ENCODE results near the gene TLCD5. TPM values are rescaled to one million over a fixed set of nuclear protein-coding genes. Genes with fewer than 3 reads are reported as not detected.

The TLCD5 gene
- total RNA-seq, 4 donors from 2014 or later = 3.7 to 6.3 (median 4.4) TPM

DNA sequence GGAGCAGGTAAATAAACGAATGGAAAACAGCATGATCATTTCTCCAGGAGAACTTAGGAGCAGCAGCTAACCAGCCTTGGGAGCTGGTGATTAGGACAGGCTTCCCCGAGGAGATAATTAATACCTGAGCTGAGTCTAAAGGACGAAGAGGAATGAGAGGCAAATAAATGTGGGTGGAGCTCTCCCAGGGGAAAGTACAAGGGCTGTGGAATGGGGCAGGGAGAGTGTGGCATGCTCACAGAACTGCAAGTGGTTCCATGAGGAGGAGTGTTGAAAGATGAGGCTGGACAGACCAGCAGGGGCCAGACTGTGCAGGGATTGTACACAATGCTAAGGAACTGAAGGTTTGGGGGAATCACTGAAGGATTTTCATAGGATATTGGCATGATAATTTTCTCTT is 14.2 kb upstream of the TLCD5 start:
- Histone ChIP-seq H3K4me1 (peaks cover 0 to under 1% (median 0%) of the 10 kb centered on the region in 4 donors), H3K9me3 (no peaks in the 10 kb centered on the region), H3K4me3 (no peak overlapping the region), H3K36me3 (no peaks in the 10 kb centered on the region), H3K27me3 (peaks cover 0 to 10% (median 0%) of the 10 kb centered on the region in 4 donors), H3K27ac (replicated peaks in 1 of 4) (no peak overlapping the region)
- no peak for DNase-seq (ENCODE audit: extremely low spot score)
- 62% methylated on average over 3 of the region's 3 CpGs for WGBS
- intact Hi-C loops (cut with DNase I) = no loop called here
- TF ChIP-seq POLR2AphosphoS5 (IDR thresholded peaks at IDR 0.05) = no peak
- TF ChIP-seq, protein P1, sequence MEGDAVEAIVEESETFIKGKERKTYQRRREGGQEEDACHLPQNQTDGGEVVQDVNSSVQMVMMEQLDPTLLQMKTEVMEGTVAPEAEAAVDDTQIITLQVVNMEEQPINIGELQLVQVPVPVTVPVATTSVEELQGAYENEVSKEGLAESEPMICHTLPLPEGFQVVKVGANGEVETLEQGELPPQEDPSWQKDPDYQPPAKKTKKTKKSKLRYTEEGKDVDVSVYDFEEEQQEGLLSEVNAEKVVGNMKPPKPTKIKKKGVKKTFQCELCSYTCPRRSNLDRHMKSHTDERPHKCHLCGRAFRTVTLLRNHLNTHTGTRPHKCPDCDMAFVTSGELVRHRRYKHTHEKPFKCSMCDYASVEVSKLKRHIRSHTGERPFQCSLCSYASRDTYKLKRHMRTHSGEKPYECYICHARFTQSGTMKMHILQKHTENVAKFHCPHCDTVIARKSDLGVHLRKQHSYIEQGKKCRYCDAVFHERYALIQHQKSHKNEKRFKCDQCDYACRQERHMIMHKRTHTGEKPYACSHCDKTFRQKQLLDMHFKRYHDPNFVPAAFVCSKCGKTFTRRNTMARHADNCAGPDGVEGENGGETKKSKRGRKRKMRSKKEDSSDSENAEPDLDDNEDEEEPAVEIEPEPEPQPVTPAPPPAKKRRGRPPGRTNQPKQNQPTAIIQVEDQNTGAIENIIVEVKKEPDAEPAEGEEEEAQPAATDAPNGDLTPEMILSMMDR (IDR thresholded peaks at IDR 0.05) = no peak
- no peak for TF ChIP-seq POLR2A (IDR thresholded peaks at IDR 0.05; ENCODE audit: low read depth)
- no peak for TF ChIP-seq EP300 (IDR thresholded peaks at IDR 0.05)

DNA sequence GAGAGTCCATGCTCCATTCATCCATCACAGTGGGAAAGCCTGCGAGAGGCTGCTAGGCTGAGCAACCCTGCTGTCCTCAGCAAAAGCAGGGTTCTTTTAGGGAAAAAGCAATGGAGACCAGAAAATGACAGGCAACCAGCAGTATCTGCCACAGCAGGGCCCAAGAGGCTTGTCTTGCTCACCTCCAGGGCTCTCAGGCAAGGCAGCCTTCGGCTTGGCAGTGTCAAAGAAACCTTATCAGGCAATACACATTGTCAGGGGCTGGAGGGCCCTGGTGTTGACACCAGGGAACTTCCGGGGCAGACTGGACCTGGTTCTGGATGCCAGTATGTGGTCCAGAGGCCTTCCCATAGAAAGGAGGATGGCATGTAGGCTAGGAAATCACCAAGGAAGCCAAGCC is 10.2 kb upstream of the TLCD5 start:
- Histone ChIP-seq H3K27me3 (no peaks in the 10 kb centered on the region), H3K27ac (replicated peaks in 1 of 4) (no peak overlapping the region), H3K4me3 (no peak overlapping the region), H3K9me3 (no peaks in the 10 kb centered on the region), H3K36me3 (no peaks in the 10 kb centered on the region), H3K4me1 (peaks cover 15 to 20% (median 18%) of the 10 kb centered on the region in 4 donors)
- no peak for DNase-seq (ENCODE audit: extremely low spot score)
- TF ChIP-seq, protein P1 (IDR thresholded peaks at IDR 0.05) = no peak
- TF ChIP-seq POLR2A (IDR thresholded peaks at IDR 0.05; ENCODE audit: low read depth) (no peak), POLR2AphosphoS5 (IDR thresholded peaks at IDR 0.05) (no peak), EP300 (IDR thresholded peaks at IDR 0.05) (no peak)
- intact Hi-C loops (cut with DNase I) = no loop called here
- WGBS = 96% methylated on average over 3 of the region's 3 CpGs

DNA sequence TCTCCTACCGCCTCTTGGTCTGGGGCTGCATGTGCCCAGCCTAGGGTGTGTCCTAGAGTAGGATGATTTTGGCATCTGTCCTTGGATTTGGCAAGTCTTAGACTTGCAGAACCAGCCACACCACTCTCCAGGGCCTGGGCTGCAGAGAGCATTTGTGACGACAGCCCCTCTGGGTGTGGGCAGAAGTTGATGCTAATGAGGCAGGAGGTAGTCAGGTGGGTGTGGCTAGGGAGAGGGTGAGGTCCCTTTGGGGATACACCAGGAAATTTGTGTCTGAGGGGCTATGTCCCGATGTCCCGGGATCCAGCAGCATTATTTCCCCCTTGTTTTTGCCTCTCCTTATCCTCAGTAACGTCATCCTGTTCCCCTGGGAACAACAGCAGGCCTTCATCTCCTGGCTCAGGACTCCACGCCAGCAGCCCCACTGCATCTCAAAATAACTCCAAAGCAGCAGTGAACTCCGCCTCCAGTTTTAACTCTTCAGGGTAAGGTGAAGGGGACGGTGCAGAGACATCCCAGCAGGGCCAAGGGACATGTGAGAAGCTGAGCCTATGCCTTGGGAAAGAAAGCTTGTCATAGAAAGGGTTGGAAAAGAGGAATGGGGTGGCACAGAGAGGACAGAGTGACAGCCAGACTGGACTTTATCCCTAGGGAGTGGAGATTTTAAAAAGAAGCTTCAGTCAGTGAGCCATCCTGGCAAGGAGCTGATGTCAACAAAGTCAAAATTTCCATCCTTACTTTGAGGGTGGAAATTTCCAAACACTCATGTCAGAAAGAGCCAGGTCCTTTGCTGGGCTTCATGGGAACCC is 8.0 kb upstream of the TLCD5 start:
- H3K27me3 ChIP-seq = no peaks in the 10 kb centered on the region
- no peak for DNase-seq (ENCODE audit: extremely low spot score)
- peak overlapping the region; percentile 41 to 65 (median 57) for H3K27ac ChIP-seq (replicated peaks in 1 of 4)
- peaks cover 15 to 20% (median 18%) of the 10 kb centered on the region in 4 donors for H3K4me1 ChIP-seq
- intact Hi-C loops (cut with DNase I) = no loop called here
- no peaks in the 10 kb centered on the region for H3K36me3 ChIP-seq
- TF ChIP-seq POLR2AphosphoS5 (IDR thresholded peaks at IDR 0.05) = no peak
- TF ChIP-seq EP300 (IDR thresholded peaks at IDR 0.05) = no peak
- TF ChIP-seq, protein P1 (IDR thresholded peaks at IDR 0.05) = no peak
- TF ChIP-seq POLR2A (IDR thresholded peaks at IDR 0.05; ENCODE audit: low read depth) = no peak
- H3K9me3 ChIP-seq = no peaks in the 10 kb centered on the region
- no peak overlapping the region for H3K4me3 ChIP-seq
- WGBS = 31% methylated on average over 8 of the region's 8 CpGs

DNA sequence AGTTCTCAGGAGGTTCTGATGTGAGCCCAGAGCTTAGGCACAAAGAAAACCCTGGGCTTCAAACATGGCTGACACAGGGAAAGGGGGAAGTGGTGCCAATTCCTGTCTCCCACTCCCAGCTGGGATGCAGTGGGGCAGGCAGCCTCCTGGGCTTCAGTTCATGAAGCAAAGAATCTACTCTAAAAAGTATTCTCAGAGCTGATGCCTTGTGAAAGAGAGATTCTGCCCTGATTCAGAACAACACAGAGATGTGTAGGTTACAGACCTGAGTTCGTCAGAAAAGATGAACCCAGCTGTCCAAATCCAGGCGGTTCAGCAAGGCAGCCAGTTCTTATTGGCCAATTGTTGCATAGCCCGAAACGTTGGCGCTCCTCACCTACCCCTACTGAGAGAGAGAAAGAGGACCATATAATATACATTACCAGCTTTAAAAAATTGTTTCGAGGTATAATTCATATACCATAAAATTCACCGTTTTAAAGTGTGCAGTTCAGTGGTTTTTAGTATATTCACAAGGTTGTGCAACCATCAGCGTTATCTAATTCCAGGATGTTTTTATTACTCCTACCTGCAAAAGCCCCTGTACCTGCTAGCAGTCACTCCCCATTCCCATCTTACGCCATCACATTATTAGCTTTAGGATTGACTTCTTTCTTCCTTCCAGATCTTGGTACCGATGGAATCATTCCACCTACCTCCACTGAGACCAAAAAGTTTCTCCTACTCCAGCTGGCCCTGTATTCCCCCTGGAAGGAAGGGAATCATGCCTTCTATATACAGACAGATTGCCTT is 7.2 kb upstream of the TLCD5 start:
- intact Hi-C loops (cut with DNase I) = no loop called here

More for the DNA sequence above, 7.2 kb upstream of the TLCD5 start:
- Histone ChIP-seq H3K36me3 (no peaks in the 10 kb centered on the region), H3K27me3 (no peaks in the 10 kb centered on the region), H3K9me3 (no peaks in the 10 kb centered on the region), H3K27ac (replicated peaks in 1 of 4) (peak overlapping the region; percentile 41 to 65 (median 57)), H3K4me1 (peaks cover 15 to 20% (median 18%) of the 10 kb centered on the region in 4 donors), H3K4me3 (no peak overlapping the region)
- TF ChIP-seq, protein P1 (IDR thresholded peaks at IDR 0.05) = no peak
- TF ChIP-seq POLR2A (IDR thresholded peaks at IDR 0.05; ENCODE audit: low read depth) (no peak), POLR2AphosphoS5 (IDR thresholded peaks at IDR 0.05) (no peak), EP300 (IDR thresholded peaks at IDR 0.05) (no peak)
- 83% methylated on average over 10 of the region's 10 CpGs for WGBS
- DNase-seq (ENCODE audit: extremely low spot score) = peak; percentile 53

Measured in esophagus muscularis mucosa (tissue), 4 donors.